SH-SY5Y (cell line): ENCODE results near the gene TBCD.

Experiments used
- GATA2 ChIP-seq: IDR thresholded peaks from 2 replicates; pipeline ENCODE4 v1.6.1; 2011; ENCODE audit warnings: mild to moderate bottlenecking, low read depth, low read length
- GATA3 ChIP-seq: IDR thresholded peaks from 2 replicates; pipeline ENCODE4 v1.6.1; 2011; ENCODE audit warnings: low read depth, mild to moderate bottlenecking, low read length, moderate library complexity

- TF ChIP-seq GATA2 (no peak), GATA3 (no peak)
Observed at GRCh38 chr17:82814834-82815233, 63.0 kb downstream of the TBCD start.
